HG03095 (cell line): ENCODE data around the gene COA6.

Experiments used
- ATAC-seq: cut with Tn5 transposase; IDR thresholded peaks from one replicate; pipeline ENCODE4 v1.9.1; 2021; ENCODE audit warnings: moderate library complexity; ENCODE audit not compliant: unreplicated experiment

COA6 gene

GRCh38 chr1:234408757-234409156 lies 35.5 kb downstream of the COA6 start:
- ATAC-seq = no peak

GRCh38 chr1:234409328-234409727 lies 36.1 kb downstream of the COA6 start:
- ATAC-seq = no peak

GRCh38 chr1:234412830-234413229 lies 39.6 kb downstream of the COA6 start:
- no peak for ATAC-seq

- ATAC-seq = no peak
Observed at GRCh38 chr1:234413485-234413884, 40.2 kb downstream of the COA6 start.

- no peak for ATAC-seq
Observed at GRCh38 chr1:234413990-234414389, 40.7 kb downstream of the COA6 start.

GRCh38 chr1:234427950-234428646 lies 54.8 kb downstream of the COA6 start:
- ATAC-seq = no peak

GRCh38 chr1:234429434-234429806 lies 56.2 kb downstream of the COA6 start:
- no peak for ATAC-seq

GRCh38 chr1:234430691-234431090 lies 57.4 kb downstream of the COA6 start:
- ATAC-seq = no peak

GRCh38 chr1:234431255-234431654 lies 58.0 kb downstream of the COA6 start:
- ATAC-seq = no peak

GRCh38 chr1:234433563-234434285 lies 60.5 kb downstream of the COA6 start:
- ATAC-seq = no peak
